ENCODE results near the gene HTRA2. TPM values are rescaled to one million over a fixed set of nuclear protein-coding genes. Genes with fewer than 3 reads are reported as not detected.
A peak's percentile ranks its signal among the peaks of the same experiment; 100 is the strongest.

Gene HTRA2
- total RNA-seq, 1 donor from 2014 or later = 31.4 TPM

GRCh38 chr2:74528600-74529356, 955 bp upstream of the HTRA2 start:
- Histone ChIP-seq H3K27ac (peak overlapping the region; percentile 95), H3K4me3 (peak overlapping the region; percentile 99), H3K36me3 (peaks cover 37% of the 10 kb centered on the region), H3K27me3 (no peaks in the 10 kb centered on the region), H3K9me3 (no peaks in the 10 kb centered on the region), H3K4me1 (peaks cover 24% of the 10 kb centered on the region)
- DNase-seq (no peak), ATAC-seq (peak; percentile 8)
- intact Hi-C loops (cut with DNase I) = no loop called here
- TF ChIP-seq CTCF (IDR thresholded peaks at IDR 0.05) = no peak

GRCh38 chr2:74530239-74531187, 780 bp downstream of the HTRA2 start:
- peak; percentile 10 for ATAC-seq
- intact Hi-C loops (cut with DNase I) = no loop called here
- DNase-seq = peak; percentile 77

GRCh38 chr2:74531666-74532065, 1.9 kb downstream of the HTRA2 start:
- peaks cover 32% of the 10 kb centered on the region for H3K36me3 ChIP-seq
- intact Hi-C loops (cut with DNase I) = no loop called here
- no peak overlapping the region for H3K4me3 ChIP-seq
- H3K27ac ChIP-seq = no peak overlapping the region
- TF ChIP-seq CTCF (IDR thresholded peaks at IDR 0.05) = no peak
- no peaks in the 10 kb centered on the region for H3K27me3 ChIP-seq
- H3K4me1 ChIP-seq = peaks cover 24% of the 10 kb centered on the region
- no peaks in the 10 kb centered on the region for H3K9me3 ChIP-seq
- ATAC-seq (no peak), DNase-seq (no peak)

More at GRCh38 chr2:74530239-74531187, 780 bp downstream of the HTRA2 start:
- Histone ChIP-seq H3K27ac (peak overlapping the region; percentile 95), H3K9me3 (no peaks in the 10 kb centered on the region), H3K36me3 (peaks cover 40% of the 10 kb centered on the region), H3K4me3 (peak overlapping the region; percentile 99), H3K4me1 (peaks cover 24% of the 10 kb centered on the region), H3K27me3 (no peaks in the 10 kb centered on the region)
- TF ChIP-seq CTCF (IDR thresholded peaks at IDR 0.05) = no peak

GRCh38 chr2:74532222-74532621, 2.5 kb downstream of the HTRA2 start:
- intact Hi-C loops (cut with DNase I) = no loop called here
- DNase-seq (no peak), ATAC-seq (no peak)
- H3K4me3 ChIP-seq = no peak overlapping the region
- no peaks in the 10 kb centered on the region for H3K9me3 ChIP-seq
- no peaks in the 10 kb centered on the region for H3K27me3 ChIP-seq
- no peak overlapping the region for H3K27ac ChIP-seq
- no peak for TF ChIP-seq CTCF (IDR thresholded peaks at IDR 0.05)
- H3K4me1 ChIP-seq = peaks cover 24% of the 10 kb centered on the region
- peaks cover 27% of the 10 kb centered on the region for H3K36me3 ChIP-seq

GRCh38 chr2:74533464-74533863, 3.7 kb downstream of the HTRA2 start:
- Histone ChIP-seq H3K36me3 (peaks cover 19% of the 10 kb centered on the region), H3K9me3 (no peaks in the 10 kb centered on the region), H3K27ac (no peak overlapping the region), H3K4me1 (peaks cover 20% of the 10 kb centered on the region), H3K4me3 (no peak overlapping the region), H3K27me3 (no peaks in the 10 kb centered on the region)
- DNase-seq (peak; percentile 28), ATAC-seq (no peak)
- intact Hi-C loops (cut with DNase I) = no loop called here
- no peak for TF ChIP-seq CTCF (IDR thresholded peaks at IDR 0.05)
